Kidney (tissue), 14 donors: ENCODE results near the gene ZCCHC7. TPM values are rescaled to one million over a fixed set of nuclear protein-coding genes. Genes with fewer than 3 reads are reported as not detected.

ENCODE experiments used
- DNase-seq, 5 donors: peaks; one replicate each; pipeline ENCODE4 v3.0.0-alpha.2; 2013 to 2020
- FAIRE-seq: peaks from 2 replicates; lab custom pipeline; 2012; peaks lifted over from hg19 to GRCh38; lab: Jason Lieb, UNC
- H3K27ac ChIP-seq, 2 donors: one replicate each; pipeline ENCODE4 v1.7.0; 2013; ENCODE audit warnings: low read depth in 2 of 2, low read length in 2 of 2, inconsistent platforms in 1 of 2
- H3K27me3 ChIP-seq: one replicate; pipeline ENCODE4 v1.7.1; 2013; ENCODE audit warnings: low read length, inconsistent platforms; ENCODE audit not compliant: control insufficient read depth, insufficient read depth
- H3K36me3 ChIP-seq, 3 donors: one replicate each; pipeline versions ENCODE4 v1.7.0 to v1.7.1; 2013; ENCODE audit warnings: low read length in 3 of 3, control low read depth in 1 of 3, inconsistent platforms in 1 of 3; ENCODE audit not compliant: insufficient read depth in 3 of 3, control insufficient read depth in 2 of 3
- H3K4me1 ChIP-seq, 3 donors: one replicate each; pipeline versions ENCODE4 v1.7.0 to v1.7.1; 2013; ENCODE audit warnings: low read length in 3 of 3, inconsistent platforms in 1 of 3, low read depth in 1 of 3; ENCODE audit not compliant: control insufficient read depth in 2 of 3, insufficient read depth in 2 of 3
- H3K4me3 ChIP-seq, 3 donors: one replicate each; pipeline versions ENCODE4 v1.7.0 to v1.8.1; 2013; ENCODE audit warnings: low read length in 3 of 3, control low read depth in 1 of 3, inconsistent platforms in 1 of 3
- H3K9ac ChIP-seq, 3 donors: one replicate each; pipeline versions ENCODE4 v1.7.0 to v1.7.1; 2013; ENCODE audit warnings: low read length in 3 of 3, control low read depth in 1 of 3, inconsistent platforms in 1 of 3
- H3K9me3 ChIP-seq, 3 donors: one replicate each; pipeline versions ENCODE4 v1.7.0 to v1.7.1; 2013; ENCODE audit warnings: low read length in 3 of 3, control low read depth in 1 of 3, inconsistent platforms in 1 of 3; ENCODE audit not compliant: control insufficient read depth in 2 of 3, insufficient read depth in 1 of 3
- CTCF ChIP-seq: IDR thresholded peaks from 3 replicates; pipeline ENCODE4 v1.5.1; 2012; ENCODE audit warnings: mild to moderate bottlenecking, moderate library complexity, borderline replicate concordance; ENCODE audit not compliant: insufficient read depth; ENCODE audit errors: extremely low read depth
- intact Hi-C: fragments of 100-400 bp; cut with DNase I; formaldehyde crosslinking; loops from one replicate; pipeline ENCODE4 v1.11.1; 2022
- polyA plus RNA-seq: library from polyadenylated mRNA; stranded (reverse); fragments of 350-450 nt; fragmentation: Illumina TruSeq; extraction: RNeasy Lipid Tissue Mini Kit (QIAGEN cat#74804); gene quantifications from one replicate; pipeline ENCODE4 v1.2.3, GENCODE V29; 2014; ENCODE audit warnings: low read depth, low replicate concordance; ENCODE audit not compliant: insufficient read depth
- total RNA-seq: library from RNA; stranded (reverse); fragmentation: NEBNext Ultra II Directional; extraction: Animal tissue kit (Norgen Biotek cat#: 25700); gene quantifications from one replicate; pipeline ENCODE4 v1.2.1, GENCODE V29; 2021
- donor health status: control.
- donor health status: control.
- donor health status: control.
- donor health status: control.
- donor health status: control.
- donor health status: DM: yes; HTN: yes; CAD: no.
- donor health status: Normal renal cell carcinoma (clear cell type).

The ZCCHC7 gene
- total and polyA plus RNA-seq, 2 donors from 2014 or later: 7.2 to 22.3 TPM

- no peak overlapping the region for H3K4me3 ChIP-seq
- no peak overlapping the region for H3K27ac ChIP-seq
- TF ChIP-seq CTCF: no peak
- DNase-seq (no peak), FAIRE-seq (no peak)
- H3K36me3 ChIP-seq: no peaks in the 10 kb centered on the region
- H3K4me1 ChIP-seq: peaks cover 0 to 7% (median 0%) of the 10 kb centered on the region in 3 donors
- H3K9ac ChIP-seq: no peak overlapping the region
- intact Hi-C loops: no loop called here
- no peaks in the 10 kb centered on the region for H3K27me3 ChIP-seq
- no peaks in the 10 kb centered on the region for H3K9me3 ChIP-seq
These were observed 109.6 kb downstream of the ZCCHC7 start for GRCh38 chr9:37229882-37230482.

GRCh38 chr9:37236822-37237221 is 116.4 kb downstream of the ZCCHC7 start:
- TF ChIP-seq CTCF: no peak
- FAIRE-seq: no peak

DNA sequence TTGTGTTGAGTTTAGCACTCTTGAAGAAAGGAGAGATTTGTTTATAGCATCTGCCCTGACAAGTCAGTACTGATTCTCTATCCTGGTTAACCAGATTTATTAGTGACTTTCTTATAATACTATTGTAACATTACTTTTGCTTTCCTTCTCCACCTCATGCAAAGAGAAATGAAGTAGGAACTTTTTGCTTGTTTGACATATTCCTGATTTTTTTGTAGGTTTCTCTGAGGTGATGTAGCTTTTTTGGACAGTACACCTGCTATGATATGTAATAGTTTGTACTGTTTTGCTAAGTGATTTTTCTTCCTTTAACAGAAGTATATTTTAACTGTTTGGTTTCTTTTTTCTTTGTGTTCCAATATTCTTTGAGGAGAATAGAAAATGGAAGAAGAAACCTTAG is 117.7 kb downstream of the ZCCHC7 start:
- FAIRE-seq: no peak
- H3K27me3 ChIP-seq: no peaks in the 10 kb centered on the region

More at GRCh38 chr9:37236822-37237221, 116.4 kb downstream of the ZCCHC7 start:
- Histone ChIP-seq H3K27ac (no peak overlapping the region), H3K9me3 (no peaks in the 10 kb centered on the region), H3K4me1 (peaks cover 0 to 4% (median 0%) of the 10 kb centered on the region in 3 donors), H3K36me3 (no peaks in the 10 kb centered on the region), H3K27me3 (no peaks in the 10 kb centered on the region), H3K9ac (no peak overlapping the region), H3K4me3 (no peak overlapping the region)
- intact Hi-C loops: no loop called here
- no peak for DNase-seq

More for the DNA sequence above, 117.7 kb downstream of the ZCCHC7 start:
- Histone ChIP-seq H3K36me3 (no peaks in the 10 kb centered on the region), H3K4me3 (no peak overlapping the region), H3K9me3 (no peaks in the 10 kb centered on the region), H3K4me1 (no peaks in the 10 kb centered on the region), H3K27ac (no peak overlapping the region), H3K9ac (no peak overlapping the region)
- intact Hi-C loops: no loop called here
- TF ChIP-seq CTCF: no peak
- DNase-seq: no peak
